ENCODE results near the gene CDC42BPG. TPM values are rescaled to one million over a fixed set of nuclear protein-coding genes. Genes with fewer than 3 reads are reported as not detected.

Gene CDC42BPG
- total RNA-seq, 1 donor from 2014 or later: 0.40 TPM

- DNase-seq (no peak), ATAC-seq (peak; percentile 5)
- intact Hi-C loops (cut with micrococcal nuclease): no loop called here
Measured at GRCh38 chr11:64879244-64879900, 34.9 kb upstream of the CDC42BPG start.

GRCh38 chr11:64878494-64879243 lies 34.2 kb upstream of the CDC42BPG start, which contains the start of gene EHD1:
TSS of gene EHD1 (minus strand) at chr11:64878621. CDS start at chr11:64878464, 157 bp downstream.
- peak; percentile 99 for DNase-seq
- intact Hi-C loops (cut with micrococcal nuclease): no loop called here
- ATAC-seq: peak; percentile 91

GRCh38 chr11:64878223-64878493 lies 33.7 kb upstream of the CDC42BPG start:
- intact Hi-C loops (cut with micrococcal nuclease): no loop called here
- no peak for DNase-seq
- ATAC-seq: peak; percentile 35

GRCh38 chr11:64877390-64878222 lies 33.2 kb upstream of the CDC42BPG start:
- intact Hi-C loops (cut with micrococcal nuclease): no loop called here
- DNase-seq (no peak), ATAC-seq (peak; percentile 8)

GRCh38 chr11:64876835-64877341 lies 32.4 kb upstream of the CDC42BPG start:
- no peak for ATAC-seq
- DNase-seq: peak; percentile 59
- intact Hi-C loops (cut with micrococcal nuclease): no loop called here

- intact Hi-C loops (cut with micrococcal nuclease): no loop called here
- DNase-seq (no peak), ATAC-seq (no peak)
Measured at GRCh38 chr11:64876229-64876750, 31.8 kb upstream of the CDC42BPG start.

- intact Hi-C loops (cut with micrococcal nuclease): no loop called here
- DNase-seq (no peak), ATAC-seq (no peak)
Measured at GRCh38 chr11:64875369-64876228, 31.1 kb upstream of the CDC42BPG start.

- intact Hi-C loops (cut with micrococcal nuclease): no loop called here
- no peak for ATAC-seq
Measured at GRCh38 chr11:64874308-64875240, 30.1 kb upstream of the CDC42BPG start.

GRCh38 chr11:64872790-64873488 lies 28.5 kb upstream of the CDC42BPG start:
- DNase-seq (no peak), ATAC-seq (no peak)
- intact Hi-C loops (cut with micrococcal nuclease): no loop called here

More at GRCh38 chr11:64874308-64875240, 30.1 kb upstream of the CDC42BPG start:
- DNase-seq: peak; percentile 62

GRCh38 chr11:64871492-64871891 lies 27.0 kb upstream of the CDC42BPG start:
- no peak for DNase-seq
- intact Hi-C loops (cut with micrococcal nuclease): no loop called here
- ATAC-seq: no peak

GRCh38 chr11:64870893-64871466 lies 26.5 kb upstream of the CDC42BPG start:
- DNase-seq (peak; percentile 41), ATAC-seq (peak; percentile 2)
- intact Hi-C loops (cut with micrococcal nuclease): no loop called here

- intact Hi-C loops (cut with micrococcal nuclease): no loop called here
- DNase-seq: peak; percentile 70
Measured at GRCh38 chr11:64870176-64870892, 25.9 kb upstream of the CDC42BPG start.

GRCh38 chr11:64869571-64870175 lies 25.2 kb upstream of the CDC42BPG start:
- intact Hi-C loops (cut with micrococcal nuclease): no loop called here
- ATAC-seq: peak; percentile 17
- peak; percentile 49 for DNase-seq

More at GRCh38 chr11:64870176-64870892, 25.9 kb upstream of the CDC42BPG start:
- peak; percentile 58 for ATAC-seq

GRCh38 chr11:64868904-64869570 lies 24.6 kb upstream of the CDC42BPG start:
- DNase-seq (peak; percentile 45), ATAC-seq (peak; percentile 6)
- intact Hi-C loops (cut with micrococcal nuclease): no loop called here
